ENCODE results near the gene PRDX1.
"Not testable (repeated sequence)": the region's sequence is repeated elsewhere in the genome, so short reads cannot be mapped to it uniquely, and the experiment has no call there.

The PRDX1 gene

GRCh38 chr1:45535988-45536766, 14.5 kb upstream of the PRDX1 start:
- no peak for DNase-seq

GRCh38 chr1:45531873-45532272, 10.2 kb upstream of the PRDX1 start:
- DNase-seq: no peak

- DNase-seq: no peak
These were observed 9.0 kb upstream of the PRDX1 start for GRCh38 chr1:45530632-45531135.

GRCh38 chr1:45526135-45526644, 4.5 kb upstream of the PRDX1 start:
- no peak for DNase-seq

GRCh38 chr1:45523975-45524374, 2.3 kb upstream of the PRDX1 start:
- DNase-seq: not testable (repeated sequence)

GRCh38 chr1:45523516-45523915, 1.8 kb upstream of the PRDX1 start:
- not testable (repeated sequence) for DNase-seq

GRCh38 chr1:45522324-45523104, 830 bp upstream of the PRDX1 start:
- DNase-seq: no peak

GRCh38 chr1:45519774-45520173, 1.9 kb downstream of the PRDX1 start:
- DNase-seq: not testable (repeated sequence)

- DNase-seq: no peak
These were observed 2.8 kb downstream of the PRDX1 start for GRCh38 chr1:45518910-45519309.

- DNase-seq: not testable (repeated sequence)
These were observed 3.3 kb downstream of the PRDX1 start for GRCh38 chr1:45518366-45518765.

- DNase-seq: no peak
These were observed 5.2 kb downstream of the PRDX1 start for GRCh38 chr1:45516465-45516864.

GRCh38 chr1:45516036-45516435, 5.6 kb downstream of the PRDX1 start:
- DNase-seq: no peak

- DNase-seq: not testable (repeated sequence)
These were observed 8.0 kb downstream of the PRDX1 start for GRCh38 chr1:45513532-45514260.

- DNase-seq: peak; percentile 32
These were observed 9.0 kb downstream of the PRDX1 start for GRCh38 chr1:45512641-45513054.

- no peak for DNase-seq
These were observed 10.6 kb downstream of the PRDX1 start for GRCh38 chr1:45510972-45511527.

- DNase-seq: no peak
These were observed 11.4 kb downstream of the PRDX1 start for GRCh38 chr1:45510036-45510971.

GRCh38 chr1:45508295-45509151, 13.2 kb downstream of the PRDX1 start:
- DNase-seq: no peak

GRCh38 chr1:45507893-45508292, 13.8 kb downstream of the PRDX1 start:
- DNase-seq: no peak

GRCh38 chr1:45507195-45507594, 14.5 kb downstream of the PRDX1 start:
- DNase-seq: no peak
